ENCODE measurements around the gene APOBEC2.
"Not testable (repeated sequence)": the region's sequence is repeated elsewhere in the genome, so short reads cannot be mapped to it uniquely, and the experiment has no call there.

The APOBEC2 gene

GRCh38 chr6:41053041-41053440, at the start of gene APOBEC2:
APOBEC2 (plus strand) TSS chr6:41053202; CDS start chr6:41053348, 146 bp downstream.
- DNase-seq (ENCODE audit: low spot score): no peak

GRCh38 chr6:41006217-41006616, 46.8 kb upstream of the APOBEC2 start:
- peak; percentile 25 for DNase-seq (ENCODE audit: low spot score)

DNA sequence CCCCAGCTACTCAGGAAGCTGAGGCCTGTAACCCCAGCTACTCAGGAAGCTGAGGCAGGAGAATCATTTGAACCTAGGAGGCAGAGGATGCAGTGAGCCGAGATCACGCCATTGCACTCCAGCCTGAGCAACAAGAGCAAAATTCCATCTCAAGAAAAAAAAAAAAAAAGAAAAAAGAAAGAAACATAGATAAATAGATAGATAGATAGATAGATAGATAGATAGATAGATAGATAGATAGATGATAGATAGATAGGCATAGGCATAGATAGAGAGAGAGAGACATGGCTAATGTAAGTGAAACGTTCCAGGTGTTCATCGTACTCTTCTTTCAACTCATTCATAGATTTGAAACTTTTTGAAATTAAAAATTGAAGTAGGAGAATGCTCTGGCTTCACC, 46.0 kb upstream of the APOBEC2 start:
- not testable (repeated sequence) for DNase-seq (ENCODE audit: low spot score)

DNA sequence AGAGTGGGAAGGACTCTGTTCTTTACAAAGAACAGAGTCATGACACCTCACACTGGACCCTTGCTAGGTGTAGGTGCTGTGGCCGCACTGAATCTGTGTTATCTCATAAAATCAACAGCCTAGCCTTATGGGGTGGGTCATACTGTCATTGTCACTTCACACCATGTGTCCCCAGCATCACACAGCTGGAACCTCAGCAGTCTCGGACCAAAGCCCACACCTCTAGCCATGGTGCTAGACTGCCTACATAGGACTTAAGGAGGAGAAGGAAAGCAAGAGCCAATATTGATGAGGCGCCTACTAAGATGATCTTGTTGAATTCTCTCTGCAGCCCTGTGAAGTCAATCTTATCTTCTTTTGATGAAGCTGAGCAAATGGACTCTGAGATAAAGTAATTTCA, 45.0 kb upstream of the APOBEC2 start:
- no peak for DNase-seq (ENCODE audit: low spot score)

- DNase-seq (ENCODE audit: low spot score): no peak
Measured at GRCh38 chr6:41009669-41010068, 43.3 kb upstream of the APOBEC2 start.

DNA sequence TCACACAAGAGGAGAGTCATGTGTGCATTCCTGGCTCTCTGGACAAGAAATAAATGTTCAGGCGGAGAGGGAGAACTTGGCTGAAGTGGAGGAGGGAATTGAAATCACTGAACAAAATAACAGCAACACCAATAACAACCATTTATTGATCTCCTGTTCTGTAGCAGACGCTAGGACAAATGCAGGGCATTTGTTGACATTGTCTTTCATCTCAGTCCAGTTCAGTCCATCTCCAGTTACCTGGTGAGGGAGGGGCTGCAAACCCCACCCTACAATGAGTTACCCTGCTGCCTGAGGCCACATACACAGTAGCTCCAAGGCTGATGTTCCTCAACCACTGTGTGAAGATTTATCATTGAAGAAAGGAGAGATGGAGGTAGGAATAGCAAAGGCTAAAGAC, 41.3 kb upstream of the APOBEC2 start:
- DNase-seq (ENCODE audit: low spot score): no peak

GRCh38 chr6:41013466-41014153, 39.4 kb upstream of the APOBEC2 start:
- DNase-seq (ENCODE audit: low spot score): no peak

GRCh38 chr6:41014780-41015179, 38.2 kb upstream of the APOBEC2 start:
- no peak for DNase-seq (ENCODE audit: low spot score)

DNA sequence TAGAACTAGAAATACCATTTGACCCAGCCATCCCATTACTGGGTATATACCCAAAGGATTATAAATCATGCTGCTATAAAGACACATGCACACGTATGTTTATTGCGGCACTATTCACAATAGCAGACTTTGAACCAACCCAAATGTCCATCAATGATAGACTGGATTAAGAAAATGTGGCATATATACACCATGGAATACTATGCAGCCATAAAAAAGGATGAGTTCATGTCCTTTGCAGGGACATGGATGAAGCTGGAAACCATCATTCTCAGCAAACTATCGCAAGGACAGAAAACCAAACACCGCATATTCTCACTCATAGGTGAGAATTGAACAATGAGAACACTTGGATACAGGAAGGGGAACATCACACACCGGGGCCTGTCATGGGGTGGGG, 37.1 kb upstream of the APOBEC2 start:
- DNase-seq (ENCODE audit: low spot score): not testable (repeated sequence)

GRCh38 chr6:41017663-41018062, 35.3 kb upstream of the APOBEC2 start:
- DNase-seq (ENCODE audit: low spot score): no peak

DNA sequence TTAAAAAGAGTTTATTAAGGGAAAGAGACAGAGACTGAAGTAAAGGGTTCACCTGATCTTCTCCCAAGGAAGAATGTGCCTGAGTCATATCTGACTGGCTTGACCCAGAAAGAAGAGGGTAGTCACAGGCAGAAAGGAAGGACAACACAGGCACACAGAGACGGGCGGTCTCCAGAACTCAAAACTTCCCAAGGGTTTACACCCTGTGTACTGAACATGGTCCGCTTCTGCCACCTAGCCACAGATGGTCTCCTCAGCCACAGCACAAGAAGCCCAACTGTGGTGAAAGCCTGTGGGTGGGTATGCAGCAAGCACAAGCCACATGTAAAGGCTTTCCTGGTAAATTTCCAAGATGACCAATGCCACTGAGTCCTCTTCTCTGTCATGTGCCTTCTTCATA, 31.2 kb upstream of the APOBEC2 start:
- DNase-seq (ENCODE audit: low spot score): peak; percentile 72

GRCh38 chr6:41022294-41022693, 30.7 kb upstream of the APOBEC2 start:
- DNase-seq (ENCODE audit: low spot score): no peak

- DNase-seq (ENCODE audit: low spot score): no peak
Measured at GRCh38 chr6:41023114-41023513, 29.9 kb upstream of the APOBEC2 start.

- no peak for DNase-seq (ENCODE audit: low spot score)
Measured at GRCh38 chr6:41025966-41026530, 27.0 kb upstream of the APOBEC2 start.

DNA sequence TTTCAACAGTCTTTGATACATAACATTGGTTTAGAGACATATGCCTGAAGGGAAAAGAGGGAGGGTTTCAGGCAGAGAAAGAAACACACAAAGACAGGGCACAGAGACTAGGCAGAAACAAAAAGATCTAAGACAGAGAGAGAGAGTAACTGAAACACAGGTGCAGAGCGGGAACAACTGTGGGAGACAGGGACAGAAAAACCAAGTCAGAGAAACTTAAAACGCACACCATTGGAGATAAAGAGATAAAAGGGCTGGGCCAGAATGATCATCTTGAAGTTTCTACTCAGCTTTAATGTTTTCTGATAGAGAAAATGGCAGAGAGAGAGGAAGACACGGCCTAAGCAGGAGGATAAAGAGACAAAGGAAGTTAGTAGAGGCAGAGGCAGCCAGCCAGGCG, 25.8 kb upstream of the APOBEC2 start:
- no peak for DNase-seq (ENCODE audit: low spot score)

DNA sequence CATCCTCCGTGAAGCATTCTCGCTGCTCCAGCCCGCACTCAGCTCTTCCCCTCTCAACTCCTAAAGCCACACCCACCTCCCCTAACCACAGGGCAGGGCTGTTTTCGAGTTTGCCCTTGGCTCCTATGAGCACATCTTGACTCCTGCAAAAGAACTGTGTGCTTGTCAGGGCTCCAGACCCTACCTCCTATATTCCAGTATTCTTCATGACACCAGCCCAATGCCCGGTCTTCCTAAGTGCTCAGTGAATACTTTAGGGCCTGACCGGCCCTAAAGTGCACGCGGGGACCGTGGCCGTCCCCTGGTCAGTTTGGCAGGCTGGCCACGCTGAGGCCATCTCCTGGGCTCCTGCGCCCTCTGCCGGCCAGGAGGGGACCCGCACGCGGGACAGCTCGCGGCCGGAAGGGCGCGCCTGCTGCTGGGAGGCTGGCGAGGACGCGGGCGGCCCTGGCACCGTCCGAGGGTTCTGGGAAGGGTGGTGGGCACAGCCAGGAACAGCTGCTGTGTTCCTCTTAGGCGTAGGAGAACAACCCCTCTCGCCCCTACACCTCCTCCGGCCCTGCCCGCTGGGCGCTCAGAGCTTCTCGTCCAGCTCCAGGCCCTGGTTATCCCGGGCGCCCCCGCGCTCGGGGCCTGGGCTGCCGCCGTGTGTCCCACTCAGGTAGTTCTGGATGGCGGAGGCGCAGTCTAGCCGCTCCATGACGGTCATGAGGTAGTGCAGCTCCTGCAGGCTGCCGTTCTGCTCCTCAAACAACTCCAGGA, 25.0 kb upstream of the APOBEC2 start:
- DNase-seq (ENCODE audit: low spot score): peak; percentile 90

DNA sequence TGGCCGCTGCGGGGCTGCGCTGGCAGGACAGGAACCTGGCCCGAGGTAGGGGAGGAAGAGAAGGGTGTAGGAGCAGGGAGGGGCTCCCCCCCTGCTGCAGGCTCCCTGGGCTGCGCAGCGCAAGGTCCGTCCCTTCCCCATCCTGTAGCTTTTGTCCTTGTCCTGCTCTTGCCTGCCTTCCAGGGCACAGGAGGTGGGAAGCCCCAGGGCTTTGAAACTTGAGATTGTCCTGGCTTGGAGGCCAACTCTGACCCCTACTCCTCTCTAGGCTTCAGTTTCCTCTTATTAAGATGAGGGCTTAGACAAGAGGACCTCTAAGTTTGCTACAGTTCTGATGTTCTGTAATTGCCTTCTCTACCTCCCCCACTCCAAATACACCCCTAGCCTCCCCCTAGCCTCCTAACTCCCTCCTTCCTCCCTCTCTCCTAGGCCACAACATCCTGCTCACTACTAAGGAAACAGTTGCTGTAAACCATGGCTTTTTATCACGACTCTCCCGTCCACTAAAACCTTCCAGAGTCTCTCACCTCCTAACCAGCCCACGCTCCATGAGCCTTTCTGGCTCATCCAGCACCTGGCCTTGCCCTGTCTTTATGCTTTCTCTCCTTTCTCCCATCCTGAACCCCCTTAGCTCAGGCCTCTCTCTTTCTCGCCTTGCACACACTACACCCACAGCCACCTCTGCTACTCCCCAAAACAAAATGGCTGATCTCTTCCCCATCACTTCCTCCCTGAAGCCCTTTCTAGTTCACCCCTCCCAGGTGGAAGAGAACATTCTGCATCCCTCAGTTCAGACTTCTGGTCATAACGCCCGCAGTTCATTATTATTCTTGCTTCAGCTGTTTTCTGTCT, 24.2 kb upstream of the APOBEC2 start:
- no peak for DNase-seq (ENCODE audit: low spot score)

- no peak for DNase-seq (ENCODE audit: low spot score)
Measured at GRCh38 chr6:41032830-41033229, 20.2 kb upstream of the APOBEC2 start.

- no peak for DNase-seq (ENCODE audit: low spot score)
Measured at GRCh38 chr6:41033776-41034175, 19.2 kb upstream of the APOBEC2 start.

DNA sequence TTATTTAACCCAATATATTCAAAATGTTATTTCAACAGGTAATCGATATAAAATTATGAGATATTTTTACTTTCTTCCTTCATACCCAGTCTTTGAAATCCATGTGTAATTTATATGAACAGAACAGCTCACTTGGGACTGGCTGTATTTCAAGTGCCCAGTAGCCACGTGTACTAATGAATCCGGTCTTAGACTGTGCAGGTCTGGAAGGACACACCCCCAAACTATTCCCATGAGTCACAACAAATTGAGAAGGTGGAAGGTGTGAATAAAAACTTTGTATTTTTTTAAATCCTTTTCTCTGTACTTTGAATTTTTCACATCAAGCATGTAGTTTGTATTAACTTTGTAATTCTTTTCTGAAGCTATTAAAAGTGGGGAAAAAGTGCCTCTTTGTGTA, 16.8 kb upstream of the APOBEC2 start:
- no peak for DNase-seq (ENCODE audit: low spot score)

DNA sequence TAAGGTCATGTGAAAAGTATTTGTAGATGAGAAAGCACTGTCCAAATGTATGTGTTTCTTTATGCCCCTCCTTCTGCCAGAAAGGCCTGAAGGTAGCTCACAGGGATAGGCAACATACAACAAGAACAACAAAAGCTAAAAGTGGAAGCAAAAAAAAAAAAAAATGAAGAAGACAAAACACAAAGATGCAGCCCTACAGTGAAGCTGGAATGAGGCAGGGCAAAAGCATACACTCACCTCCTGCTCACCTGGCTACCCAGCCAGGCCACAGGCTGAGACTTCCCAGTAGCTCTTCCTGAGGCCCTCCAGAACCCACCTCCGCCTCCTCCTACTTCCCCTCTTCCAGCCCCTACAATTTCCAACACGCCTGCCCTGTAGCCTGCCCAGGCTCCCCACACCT, 16.4 kb upstream of the APOBEC2 start:
- no peak for DNase-seq (ENCODE audit: low spot score)

- no peak for DNase-seq (ENCODE audit: low spot score)
Measured at GRCh38 chr6:41037107-41037900, 15.7 kb upstream of the APOBEC2 start.
